HG02623 (cell line): ENCODE results near the gene ACTR10.
A peak's percentile ranks its signal among the peaks of the same experiment; 100 is the strongest.

Experiments
- ATAC-seq: cut with Tn5 transposase; IDR thresholded peaks from one replicate; pipeline ENCODE4 v1.9.1; 2021; ENCODE audit warnings: moderate library complexity; ENCODE audit not compliant: unreplicated experiment

ACTR10 gene

DNA sequence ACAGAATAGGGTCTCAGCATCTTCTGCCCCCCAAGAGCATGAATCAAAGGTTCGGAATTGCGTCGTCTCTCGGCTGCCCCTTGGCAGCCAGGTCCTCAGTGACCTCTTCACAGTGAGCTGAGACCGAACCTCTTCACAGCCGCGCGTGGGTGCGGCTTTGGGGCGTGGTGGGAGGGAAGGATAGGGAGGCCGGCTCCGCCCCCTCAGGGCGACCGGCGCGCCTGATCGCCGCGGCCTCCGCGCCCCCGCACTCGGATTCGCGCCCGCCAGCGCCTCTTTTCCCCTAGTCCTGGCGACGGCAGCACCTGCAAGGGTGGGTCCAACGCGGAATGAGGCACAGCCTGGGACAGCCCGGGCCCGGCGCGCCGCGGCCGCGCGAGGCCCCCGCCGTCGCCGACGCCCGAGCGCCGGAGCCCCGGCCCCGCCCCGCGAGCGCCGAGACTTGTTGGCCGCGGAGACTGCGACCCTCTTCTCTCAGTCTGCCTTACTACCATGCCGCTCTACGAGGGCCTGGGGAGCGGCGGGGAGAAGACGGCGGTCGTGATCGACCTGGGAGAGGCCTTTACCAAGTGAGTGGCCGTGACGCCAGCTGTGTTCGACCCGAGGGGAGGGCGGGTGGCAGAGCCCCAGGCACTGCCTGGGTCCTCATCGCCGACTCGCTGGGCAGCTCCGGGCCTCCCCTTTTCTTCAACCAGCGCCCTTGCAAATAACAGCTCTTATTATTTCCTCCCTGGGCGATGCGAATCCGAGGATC is at the start of gene ACTR10:
Gene ACTR10 (plus strand): TSS at position 424 of the 754 bp plus-strand sequence. CDS start 69 bp downstream, at position 493.
- peak; percentile 93 for ATAC-seq

DNA sequence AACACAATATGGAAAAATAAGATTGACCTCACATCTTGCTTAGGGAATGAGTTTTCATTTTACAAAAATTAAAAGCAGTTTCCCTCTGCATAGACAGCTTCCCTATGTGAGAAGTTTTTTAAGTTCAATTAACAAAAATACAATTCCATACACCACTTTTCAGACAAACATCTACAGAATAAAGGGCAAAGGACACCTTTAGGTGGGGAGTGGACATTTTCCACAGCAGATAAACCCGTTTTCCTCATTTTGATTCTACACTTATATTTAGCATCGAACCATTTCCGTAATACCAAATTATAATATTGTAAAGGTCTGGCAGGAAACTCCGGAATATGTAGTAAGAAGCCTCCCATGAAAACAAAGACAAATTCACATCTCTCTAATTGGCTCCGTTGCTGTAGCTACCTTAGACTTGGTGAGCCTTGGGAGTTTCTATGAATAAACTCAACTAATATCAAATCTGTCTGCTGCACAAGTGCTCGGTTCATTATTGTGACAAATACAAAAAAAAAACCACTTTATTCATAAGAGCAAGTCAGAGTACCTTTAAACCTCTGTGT is 49.6 kb upstream of the ACTR10 start:
- no peak for ATAC-seq

- peak; percentile 28 for ATAC-seq
These were observed 48.6 kb upstream of the ACTR10 start for GRCh38 chr14:58151133-58152013.

- ATAC-seq, result peak; percentile 95
These were observed 47.7 kb upstream of the ACTR10 start, which contains the start of gene ARMH4 for GRCh38 chr14:58152014-58152857. Gene ARMH4, minus strand, starts transcription at chr14:58152213. Its CDS starts 12,855 bp downstream, at chr14:58139358.

- ATAC-seq, result no peak
These were observed 39.4 kb upstream of the ACTR10 start for GRCh38 chr14:58160561-58160960.

DNA sequence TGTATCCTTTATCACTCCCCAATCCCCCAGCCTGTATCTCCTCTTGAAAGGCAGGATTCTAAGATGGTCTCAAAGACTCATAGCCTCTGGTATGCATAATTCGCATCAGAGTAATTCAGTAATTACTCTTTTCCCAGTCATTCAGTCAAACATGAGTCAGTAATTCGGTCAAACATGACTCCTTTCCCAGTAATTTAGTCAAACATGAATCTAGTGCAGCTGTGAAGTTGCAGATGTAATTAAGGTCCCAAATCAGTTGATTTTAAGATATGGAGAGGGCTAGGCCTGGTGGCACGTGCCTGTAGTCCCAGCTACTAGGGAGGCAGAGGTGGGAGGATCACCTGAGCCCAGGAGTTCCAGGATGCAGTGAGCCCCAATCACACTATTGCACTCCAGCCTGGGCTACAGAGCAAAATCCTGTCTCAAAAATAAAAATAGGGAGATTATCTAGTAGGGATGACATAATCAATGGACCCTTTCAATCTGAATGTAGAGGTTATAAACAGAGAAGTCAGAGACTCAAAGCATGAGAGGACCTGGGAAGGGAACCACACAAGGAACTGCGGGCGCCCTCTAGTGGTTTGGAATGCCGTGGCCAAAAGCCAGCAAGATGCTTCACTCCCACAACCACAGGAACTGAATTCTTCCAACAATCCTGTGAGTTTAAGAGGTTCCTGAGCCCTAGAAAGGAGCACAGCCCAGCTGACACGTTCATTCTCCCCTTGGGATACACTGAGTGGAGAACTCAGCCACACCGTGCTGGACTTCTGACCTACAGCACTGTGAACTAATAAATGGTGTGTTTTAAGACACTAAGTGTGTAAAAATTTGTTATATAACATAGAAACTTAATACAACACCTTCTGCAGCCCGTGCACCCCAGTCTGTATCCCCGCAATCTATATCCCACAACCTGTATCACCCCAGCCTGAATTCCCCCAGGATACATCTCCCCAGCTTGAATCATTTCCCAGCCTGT is 33.7 kb upstream of the ACTR10 start:
- peak; percentile 62 for ATAC-seq

DNA sequence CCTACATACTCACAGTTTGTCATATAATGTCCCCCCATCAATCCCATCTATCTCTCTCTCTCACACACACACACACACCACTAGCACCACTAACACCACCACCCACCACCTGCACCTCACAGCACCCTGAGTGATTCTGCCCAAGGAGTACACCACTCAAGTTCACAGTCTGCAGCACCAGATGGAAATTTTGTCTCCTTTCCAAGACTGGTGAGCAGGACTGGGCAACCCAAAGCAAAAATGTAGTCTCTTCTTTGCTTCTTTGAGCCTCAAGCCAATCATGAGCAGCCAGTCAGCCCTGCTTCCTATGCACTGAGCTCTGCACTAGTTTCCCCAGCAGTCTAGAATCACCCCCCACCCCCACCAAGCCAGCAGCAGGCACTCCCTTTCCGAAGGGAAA is 32.9 kb upstream of the ACTR10 start:
- ATAC-seq, result no peak

DNA sequence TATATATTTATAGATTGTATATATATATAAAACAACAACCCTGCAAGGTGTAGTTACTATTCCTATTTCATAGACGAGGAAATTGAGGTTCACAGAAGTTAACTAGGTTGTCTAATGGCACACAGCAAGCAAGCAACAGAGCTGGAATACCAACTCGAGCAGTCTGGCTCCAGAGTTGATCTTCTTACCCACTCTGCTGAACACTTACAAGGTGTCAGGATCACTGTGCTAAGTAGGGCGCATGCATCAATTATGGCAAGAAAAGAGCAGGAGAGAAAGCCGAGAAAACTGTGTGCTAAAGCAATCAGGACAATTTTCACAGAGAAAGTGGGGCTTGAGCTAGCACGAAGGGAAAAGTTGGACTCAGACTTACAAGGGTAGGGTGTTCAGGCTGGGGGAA is 32.1 kb upstream of the ACTR10 start:
- ATAC-seq, result no peak

DNA sequence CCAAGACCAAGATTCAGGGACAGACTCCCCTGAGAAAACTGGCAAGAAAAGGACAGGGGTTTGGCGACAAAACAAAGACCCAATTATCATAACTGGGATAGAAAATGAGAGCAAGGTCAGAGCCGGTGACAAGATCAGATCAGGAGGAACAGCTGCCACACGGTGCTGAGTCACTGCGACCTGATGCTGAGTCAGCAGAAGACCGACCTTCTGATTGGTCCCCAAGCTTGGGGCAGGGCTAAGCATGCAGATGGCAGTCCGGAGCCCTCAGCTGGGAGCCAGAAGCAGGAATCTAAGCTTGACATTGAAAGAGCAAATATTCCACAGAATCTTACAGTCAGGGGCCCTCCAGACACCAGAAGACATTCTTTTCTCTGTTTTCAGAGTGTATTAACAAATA is 28.9 kb upstream of the ACTR10 start:
- peak; percentile 73 for ATAC-seq

GRCh38 chr14:58177125-58177524 is 22.8 kb upstream of the ACTR10 start:
- ATAC-seq, result no peak

- no peak for ATAC-seq
These were observed 10.8 kb upstream of the ACTR10 start for GRCh38 chr14:58189176-58189575.

GRCh38 chr14:58191763-58192601 is 8.0 kb upstream of the ACTR10 start:
- ATAC-seq, result no peak

GRCh38 chr14:58193542-58193941 is 6.4 kb upstream of the ACTR10 start:
- no peak for ATAC-seq

- no peak for ATAC-seq
These were observed 3.8 kb upstream of the ACTR10 start for GRCh38 chr14:58196198-58196597.

DNA sequence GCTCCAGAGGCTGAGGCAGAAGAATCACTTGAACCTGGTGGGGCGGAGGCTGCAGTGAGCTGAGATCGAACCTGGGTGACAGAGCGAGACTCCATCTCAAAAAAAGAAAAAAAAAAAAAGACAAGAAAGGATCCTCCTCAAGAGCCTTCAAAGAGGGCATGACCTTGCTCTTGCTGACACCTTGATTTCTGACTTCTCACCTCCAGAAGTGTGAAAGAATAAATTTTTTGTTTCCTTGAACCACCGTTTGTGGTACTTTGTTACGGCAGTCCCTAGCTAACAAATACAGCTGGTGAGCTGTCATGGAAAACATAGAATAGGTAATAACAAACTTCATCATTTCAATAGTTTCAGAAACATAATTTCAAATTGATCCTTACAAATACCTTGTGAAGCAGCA is 1.9 kb upstream of the ACTR10 start:
- ATAC-seq, result no peak

DNA sequence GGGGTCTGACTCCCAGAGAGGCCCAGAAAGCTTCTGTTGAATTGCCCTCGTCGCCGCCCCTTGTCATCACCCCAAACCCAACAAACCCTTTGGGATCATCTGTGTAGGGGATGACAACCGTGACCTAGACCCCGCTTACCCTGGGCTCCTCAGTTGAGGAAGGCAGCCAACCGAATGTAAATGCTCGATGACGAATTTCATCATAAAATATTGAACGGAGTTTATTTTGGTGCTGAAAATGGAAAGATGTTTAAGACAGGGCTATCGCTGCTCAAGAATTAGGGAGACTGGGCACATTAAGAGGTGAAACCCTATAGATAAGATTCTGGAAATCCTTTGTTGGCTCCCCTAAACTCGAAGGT is 512 bp downstream of the ACTR10 start:
- ATAC-seq, result peak; percentile 1

DNA sequence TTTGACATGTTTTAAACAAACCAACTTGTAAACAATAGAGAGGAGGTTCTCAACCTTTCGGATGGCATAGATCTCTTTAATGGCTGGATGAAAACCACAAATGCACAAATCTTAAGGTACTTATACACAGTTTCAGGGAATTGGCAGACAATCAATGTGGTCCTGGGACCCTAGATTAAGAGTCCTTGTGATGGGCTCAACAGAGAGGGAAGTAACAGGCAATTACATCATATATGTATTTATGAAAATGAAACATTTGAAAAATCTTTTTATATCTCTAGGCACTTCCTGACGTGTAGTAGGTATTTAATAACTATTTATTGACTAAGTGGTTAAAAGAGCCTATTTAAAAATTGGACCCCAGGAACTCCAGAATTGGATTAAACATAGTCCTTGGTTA is 897 bp downstream of the ACTR10 start:
- no peak for ATAC-seq

GRCh38 chr14:58213176-58213575 is 13.2 kb downstream of the ACTR10 start:
- ATAC-seq, result no peak
